Stromal cell of bone marrow (primary cell): ENCODE results near the gene ZNF821.
"Not testable (repeated sequence)": the region's sequence is repeated elsewhere in the genome, so short reads cannot be mapped to it uniquely, and the experiment has no call there.

Experiments
- DNase-seq: peaks from one replicate; pipeline ENCODE4 v3.0.0-alpha.2; 2012; ENCODE audit warnings: low read depth

The ZNF821 gene

DNA sequence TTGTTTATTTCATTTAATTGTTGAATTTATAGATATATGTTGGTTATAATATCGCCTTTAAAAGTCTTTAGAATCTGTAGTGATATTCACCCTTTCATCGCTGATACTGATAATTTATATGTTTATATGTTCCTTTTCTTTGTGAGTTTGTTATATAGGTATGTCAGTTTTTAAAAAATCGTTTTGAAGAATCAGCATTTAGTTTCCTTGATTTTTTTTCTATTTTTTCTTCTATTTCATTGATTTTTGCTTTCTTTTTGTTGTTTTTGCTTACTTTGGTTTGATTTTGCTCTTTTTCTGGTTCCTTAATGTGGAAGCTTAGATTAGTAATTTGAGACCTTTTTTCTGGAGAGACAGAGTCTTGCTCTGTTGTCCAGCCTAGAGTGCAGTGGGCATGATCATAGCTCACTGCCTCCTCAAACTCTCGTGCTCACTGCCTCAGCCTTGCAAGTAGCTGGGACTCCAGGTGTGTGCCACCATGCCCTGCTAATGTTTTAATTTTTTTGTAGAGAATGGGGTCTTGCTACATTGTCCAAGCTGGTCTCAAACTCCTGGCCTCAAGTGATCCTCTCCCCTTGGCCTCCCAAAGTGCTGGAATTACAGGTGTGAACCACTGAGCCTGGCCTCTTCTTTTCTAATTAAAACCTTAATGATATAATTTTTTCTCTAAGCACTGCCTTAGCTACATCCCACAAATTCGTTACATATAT, 18.8 kb upstream of the ZNF821 start:
- DNase-seq, result no peak

DNA sequence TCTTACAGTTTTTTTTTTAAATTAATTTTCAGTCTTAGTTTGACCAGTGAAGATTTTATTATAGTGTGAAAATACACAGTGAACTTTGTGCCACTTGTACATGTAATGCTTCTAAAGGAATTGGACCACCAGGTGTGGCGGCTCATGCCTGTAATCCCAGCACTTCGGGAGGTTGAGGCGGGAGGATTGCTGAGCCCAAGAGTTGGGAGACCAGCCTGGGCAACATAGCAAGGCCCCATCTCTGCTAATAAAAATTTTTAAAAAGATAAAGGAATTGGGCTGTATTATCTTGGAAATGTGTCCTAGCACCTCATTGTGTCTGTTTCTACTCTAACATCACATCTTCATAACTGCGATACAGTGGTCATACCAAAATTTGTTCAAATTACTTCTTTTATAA, 15.2 kb upstream of the ZNF821 start:
- DNase-seq, result no peak

DNA sequence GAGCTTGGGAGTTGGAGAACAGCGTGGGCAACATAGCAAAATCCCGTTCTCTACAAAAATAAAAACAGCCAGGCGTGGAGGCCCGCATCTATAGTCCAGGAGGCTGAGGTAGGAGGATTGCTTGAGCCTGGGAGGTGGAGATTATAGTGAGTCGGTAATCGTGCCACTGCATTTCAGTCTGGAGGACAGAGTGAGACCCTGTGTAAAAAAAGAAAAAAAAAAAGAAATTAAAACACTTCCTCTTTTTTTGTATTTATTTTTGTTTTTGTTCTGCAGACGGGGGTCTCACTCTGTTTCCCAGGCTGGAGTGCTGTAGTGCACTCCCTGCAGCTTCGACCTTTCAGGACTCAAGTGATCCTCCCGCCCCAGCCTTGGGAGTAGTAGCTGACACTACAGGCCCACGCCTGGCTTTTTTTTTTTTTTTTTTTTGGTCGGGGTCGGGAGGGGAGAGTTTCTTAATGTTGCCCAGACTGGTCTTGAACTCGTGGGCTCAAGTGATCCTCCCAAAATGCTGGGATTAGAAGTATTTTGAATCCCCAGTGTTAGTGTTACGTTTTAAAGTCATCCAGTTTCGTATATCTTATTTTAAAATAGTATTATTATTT, 12.9 kb upstream of the ZNF821 start:
- DNase-seq, result no peak

DNA sequence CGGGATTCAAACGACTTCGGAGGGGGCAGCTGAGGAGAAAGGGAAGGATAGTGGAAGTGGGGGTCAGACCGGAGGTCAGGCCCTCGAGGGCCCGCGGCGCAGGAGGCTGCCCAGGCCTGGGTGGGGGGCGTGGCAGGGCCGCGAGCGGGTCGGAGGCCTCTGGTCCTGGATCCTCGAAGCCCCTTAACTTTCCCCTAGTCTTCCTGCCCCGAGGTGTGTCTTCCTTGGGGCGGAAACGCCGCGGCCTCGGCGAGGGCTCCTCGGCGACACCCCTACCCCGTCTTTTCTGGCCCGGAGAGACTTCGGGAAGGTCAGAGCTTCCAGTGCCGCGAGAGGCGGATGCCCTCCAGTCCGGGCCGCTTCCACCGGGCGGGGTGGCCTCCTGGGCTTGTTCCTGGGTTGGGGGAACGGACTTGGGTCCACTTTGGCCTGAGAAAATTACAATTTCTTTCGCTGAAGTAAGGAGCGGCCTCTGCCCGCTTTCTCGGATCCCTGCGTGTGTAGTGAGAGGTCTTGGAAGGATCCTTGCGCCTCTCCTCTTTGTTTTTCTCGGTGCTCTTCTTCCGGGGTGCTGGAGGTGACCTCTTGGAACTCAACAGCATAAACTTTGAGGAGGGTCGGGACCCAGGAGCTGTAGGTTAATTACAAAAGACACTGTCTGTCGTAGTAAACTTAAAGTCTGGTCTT, 11.8 kb upstream of the ZNF821 start:
- DNase-seq, result no peak

DNA sequence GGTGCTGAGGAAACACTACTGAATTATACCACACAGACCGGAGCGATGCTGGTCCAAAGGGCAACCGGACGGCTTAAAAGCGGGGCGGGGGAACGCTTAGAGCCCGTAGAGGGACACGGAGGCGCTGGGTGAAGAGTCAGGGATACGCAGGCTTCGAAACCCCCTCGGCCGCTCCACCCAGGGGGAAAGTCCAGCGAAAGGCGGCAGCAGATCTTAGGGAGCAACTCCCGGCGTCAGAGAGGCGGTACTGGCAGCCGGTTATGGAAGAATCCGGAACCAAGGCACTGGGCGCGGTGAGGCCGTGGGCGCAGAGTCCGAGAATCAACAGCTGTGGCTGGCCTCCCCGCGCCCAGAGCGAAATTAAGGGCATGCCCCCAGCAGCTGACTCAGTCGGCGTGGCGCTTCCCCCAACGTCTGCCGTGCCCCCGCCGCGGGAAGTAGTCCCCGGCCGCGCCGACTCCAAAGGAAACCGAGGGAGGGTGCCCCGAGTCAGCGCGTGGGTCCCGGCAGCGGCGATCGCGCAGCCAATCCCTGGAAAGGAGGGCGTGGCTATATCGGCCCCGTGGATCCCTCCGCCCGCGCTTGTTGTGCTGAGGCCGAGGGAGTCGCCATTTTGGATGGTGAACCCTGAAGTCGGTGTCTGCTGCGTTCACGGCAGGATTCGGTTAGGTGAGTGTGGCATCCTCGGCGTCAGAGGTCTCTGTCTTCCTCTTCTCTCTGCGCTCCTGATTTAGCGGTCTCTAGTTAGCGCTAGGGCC, 11.1 kb upstream of the ZNF821 start, which contains the start of gene IST1:
Gene IST1, plus strand, starts transcription at position 611 of the 758 bp plus-strand sequence. CDS start 20,110 bp downstream, outside the sequence.
- peak; percentile 97 for DNase-seq

DNA sequence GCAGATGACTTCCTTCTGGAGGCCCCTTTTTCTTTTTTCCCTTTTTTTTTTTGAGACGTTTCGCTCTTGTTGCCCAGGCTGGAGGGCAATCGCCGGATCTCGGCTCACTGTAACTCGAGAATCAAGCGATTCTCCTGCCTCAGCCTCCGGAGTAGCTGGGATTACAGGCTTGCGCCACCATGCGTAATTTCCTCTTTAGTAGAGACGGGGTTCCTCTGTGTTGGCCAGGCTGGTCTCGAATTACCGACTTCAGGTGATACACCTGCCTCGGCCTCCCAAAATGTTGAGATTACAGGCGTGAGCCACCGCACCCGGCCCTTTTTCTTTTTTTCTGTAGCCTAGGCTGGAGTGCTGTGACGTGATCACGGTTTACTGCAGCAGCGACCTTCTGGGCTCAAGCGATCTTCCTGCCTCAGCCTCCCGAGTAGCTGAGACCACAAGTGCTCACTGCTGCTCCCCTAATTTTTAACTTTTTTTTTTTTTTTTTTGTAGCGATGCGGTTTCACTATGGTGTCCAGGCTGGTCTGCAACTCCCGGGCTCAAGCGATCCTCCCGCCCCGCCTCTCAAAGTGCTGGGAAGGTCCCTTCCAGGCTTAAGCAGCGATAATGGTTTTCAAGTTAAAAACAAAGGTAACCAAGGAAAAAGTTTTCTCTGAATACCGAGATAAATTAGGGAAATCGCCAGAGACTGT, 10.4 kb upstream of the ZNF821 start:
- peak; percentile 39 for DNase-seq

DNA sequence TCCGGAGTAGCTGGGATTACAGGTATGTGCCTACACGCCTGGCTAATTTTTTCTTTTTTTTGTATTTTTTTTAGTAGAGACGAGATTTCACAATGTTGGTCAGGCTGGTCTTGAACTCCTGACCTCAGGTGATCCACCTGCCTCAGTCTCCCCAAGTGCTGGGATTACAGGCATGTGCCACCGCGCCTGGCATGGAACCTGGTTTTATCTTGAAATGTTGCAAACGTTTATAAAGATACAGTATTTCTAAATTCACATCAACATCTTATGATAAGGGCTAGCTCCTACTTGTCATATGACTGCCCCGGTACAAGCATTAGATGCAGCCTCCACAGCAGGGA, 9.9 kb upstream of the ZNF821 start:
- DNase-seq, result no peak

DNA sequence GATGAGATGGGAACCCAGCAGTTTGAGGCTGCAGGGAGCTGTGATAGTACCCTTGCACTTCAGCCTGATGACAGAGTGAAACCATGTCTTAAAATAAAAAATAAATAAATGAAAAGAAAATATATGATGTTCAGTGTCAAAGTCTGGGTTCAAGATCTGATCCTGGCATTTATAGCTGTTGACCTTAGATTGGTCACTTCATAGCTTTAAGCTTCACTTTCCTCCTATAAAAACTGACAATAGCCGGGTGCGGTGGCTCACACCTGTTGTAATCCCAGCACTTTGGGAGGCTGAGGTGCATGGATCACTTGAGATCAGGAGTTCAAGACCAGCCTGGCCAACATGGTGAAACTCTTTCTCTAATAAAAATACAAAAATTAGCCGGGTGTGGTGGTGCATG, 5.2 kb upstream of the ZNF821 start:
- no peak for DNase-seq

DNA sequence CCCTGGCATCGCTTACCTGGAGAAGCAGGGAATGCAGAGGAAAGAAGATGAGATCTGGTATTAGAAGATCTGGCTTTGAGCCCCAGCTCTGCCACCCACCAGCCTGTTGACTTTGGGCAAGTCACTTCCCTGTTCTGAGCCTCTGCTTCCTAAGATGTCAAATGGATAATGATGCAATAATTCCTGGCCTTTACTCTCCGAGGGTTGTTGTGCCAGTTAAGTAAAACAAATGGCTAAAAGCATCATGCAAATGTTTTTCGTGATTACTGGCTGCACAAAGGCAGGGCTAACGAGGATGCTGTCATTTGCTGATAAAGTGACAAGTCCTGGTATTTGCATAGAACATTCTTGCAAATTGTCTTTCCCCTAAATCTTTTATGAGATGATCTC, 1.3 kb upstream of the ZNF821 start:
- no peak for DNase-seq

DNA sequence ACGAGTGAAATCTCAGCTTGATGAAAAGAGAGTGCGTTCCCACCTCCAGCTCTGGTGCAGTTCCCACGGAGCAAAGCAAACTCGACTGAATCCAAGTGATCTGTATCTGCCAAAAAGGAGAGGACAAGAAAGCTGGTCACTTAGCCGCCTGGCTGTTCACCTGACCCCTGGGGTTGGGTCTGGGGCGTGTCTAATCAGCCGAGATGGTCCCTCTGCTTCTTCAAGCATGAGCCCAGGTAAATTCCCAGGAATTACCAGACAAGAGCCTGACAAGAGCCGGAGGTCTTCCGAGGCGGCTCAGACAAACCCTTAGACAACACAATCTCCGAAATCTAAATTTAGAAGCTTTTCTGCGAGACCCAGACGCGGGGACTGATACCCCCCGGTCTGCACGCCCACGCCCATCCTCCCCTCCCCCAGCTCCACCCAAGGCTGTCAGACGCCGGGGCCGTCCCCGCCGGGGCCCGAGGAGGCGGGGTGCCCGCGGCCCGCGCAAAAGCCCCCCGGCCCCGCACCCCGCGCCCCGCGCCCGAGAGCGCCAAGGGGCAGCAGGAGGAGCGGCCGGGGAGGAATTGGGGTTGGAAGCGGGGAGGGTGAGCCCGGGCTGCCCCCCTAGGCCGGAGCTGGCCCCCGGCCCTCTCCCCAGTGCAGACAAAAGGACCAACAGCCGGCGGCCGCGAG, 674 bp downstream of the ZNF821 start:
- DNase-seq, result no peak

DNA sequence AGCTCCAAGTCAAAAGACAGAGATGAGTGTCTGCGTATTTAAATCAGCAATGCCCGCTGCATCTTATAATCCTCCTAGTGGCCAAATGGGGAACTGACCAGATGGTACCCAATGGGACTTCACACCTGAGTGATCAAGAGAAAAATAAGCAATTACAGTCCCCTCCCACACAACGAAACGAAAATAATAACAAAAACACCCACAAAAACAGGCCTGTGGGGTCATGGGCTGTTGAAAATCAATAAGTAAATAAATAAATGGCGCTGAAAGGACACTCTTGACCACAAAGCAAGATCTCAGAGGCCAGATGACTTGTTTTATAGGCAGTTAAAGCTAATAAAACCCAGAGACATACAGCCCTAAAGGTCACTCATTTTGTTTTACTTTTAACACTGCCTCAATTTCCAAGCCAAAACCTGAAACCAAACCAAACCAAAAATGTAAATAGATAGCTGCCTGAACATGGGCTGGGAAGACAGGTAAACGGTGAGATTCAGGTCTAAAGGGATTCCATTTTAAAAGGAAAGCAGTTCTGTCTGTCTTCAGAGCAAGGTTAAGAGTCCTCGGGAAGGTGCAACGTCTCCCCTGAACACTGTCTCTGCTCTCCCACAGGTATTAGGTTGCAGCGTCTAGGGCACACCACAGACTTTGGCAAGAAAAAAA, 1.3 kb downstream of the ZNF821 start:
- DNase-seq, result peak; percentile 53

DNA sequence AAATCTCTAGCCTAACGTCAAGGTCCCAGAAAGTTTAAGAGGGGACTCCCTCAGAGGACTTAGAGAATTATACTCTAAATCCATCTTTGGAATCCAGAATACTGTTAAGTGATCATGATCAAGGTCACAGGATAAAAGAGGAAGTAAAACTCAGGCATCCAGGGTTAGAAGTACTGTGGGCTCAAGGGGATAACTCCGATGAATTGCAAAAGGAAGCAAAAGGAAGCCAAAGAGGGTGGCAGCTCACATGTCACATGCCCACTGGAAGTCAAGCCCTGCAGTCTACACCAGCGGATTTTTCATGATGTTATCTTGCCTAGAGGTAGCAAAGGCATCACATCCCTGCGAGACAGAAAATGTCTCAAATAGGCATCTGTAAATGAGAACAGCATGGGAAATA, 3.8 kb downstream of the ZNF821 start:
- no peak for DNase-seq

DNA sequence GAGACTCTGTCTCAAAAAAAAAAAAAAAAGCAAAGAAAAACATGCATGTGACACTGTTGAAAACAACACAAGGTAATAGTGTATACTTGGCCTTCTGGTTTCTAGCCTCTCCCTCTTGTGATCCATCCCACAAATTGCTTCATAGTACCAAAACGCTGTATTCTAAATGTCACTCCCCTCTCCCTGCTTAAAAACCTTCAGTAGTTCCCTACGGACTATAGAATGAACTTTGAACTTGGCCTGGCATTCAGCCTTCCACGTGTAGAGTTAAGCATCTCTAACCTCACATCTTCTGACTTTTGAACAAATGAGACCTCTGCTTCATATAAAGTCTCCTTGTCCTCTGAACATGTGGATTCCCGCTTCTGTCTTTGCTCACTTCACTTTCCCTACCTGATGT, 5.1 kb downstream of the ZNF821 start:
- DNase-seq, result no peak

DNA sequence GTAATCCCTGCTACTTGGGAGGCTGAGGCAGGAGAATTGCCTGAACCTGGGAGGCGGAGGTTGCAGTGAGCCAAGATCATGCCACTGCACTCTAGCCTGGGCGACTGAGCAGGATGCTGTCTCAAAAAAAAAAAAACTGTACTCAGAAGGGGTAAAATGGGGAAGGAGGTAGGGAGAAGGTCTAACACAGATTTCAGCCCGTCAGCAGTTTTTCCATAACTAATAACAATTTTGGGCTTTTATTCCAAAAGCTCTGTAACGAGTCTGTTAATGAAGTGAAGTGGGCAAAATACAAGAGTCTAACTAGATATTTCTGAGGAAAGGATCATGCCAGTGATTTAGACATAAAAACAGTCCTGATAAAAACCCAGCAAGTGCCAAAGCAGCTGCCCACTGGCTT, 10.8 kb downstream of the ZNF821 start:
- no peak for DNase-seq

DNA sequence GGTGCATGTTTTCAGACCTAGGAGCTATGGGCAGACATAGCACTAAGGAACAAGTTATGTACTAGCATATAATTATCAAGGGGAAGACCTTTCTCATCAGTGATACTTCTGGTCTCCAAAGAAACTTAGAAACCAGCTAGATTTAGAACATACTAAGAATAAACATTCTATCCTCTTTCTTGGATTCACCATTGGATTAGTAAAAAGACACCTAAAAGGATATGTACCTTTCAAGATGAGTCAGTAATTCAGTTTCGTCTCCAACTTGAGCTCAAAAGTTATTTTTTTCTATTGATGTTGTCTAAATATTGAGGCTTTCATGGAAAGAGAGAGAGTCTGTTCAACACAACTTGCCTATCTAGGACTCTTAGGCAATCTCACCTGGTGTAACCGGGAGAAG, 13.2 kb downstream of the ZNF821 start:
- DNase-seq, result no peak

DNA sequence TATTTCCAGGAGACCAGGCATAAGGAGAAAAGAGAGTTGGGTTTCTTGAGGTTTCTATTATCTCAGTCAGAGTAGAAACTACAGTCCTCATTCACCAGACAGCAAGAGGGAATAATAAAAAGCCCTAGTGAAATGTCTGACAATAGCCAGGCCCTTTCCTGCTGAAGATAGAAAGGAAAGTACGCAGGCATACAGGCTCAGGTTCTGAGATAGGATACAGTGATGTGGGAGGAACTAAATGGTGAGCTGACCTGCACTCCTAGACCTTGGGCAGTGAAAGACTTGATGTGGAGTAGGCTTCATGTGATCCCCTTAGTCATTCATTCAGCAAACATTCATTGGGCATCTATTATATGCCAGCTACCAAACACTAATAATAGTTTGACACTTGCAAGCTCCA, 14.9 kb downstream of the ZNF821 start:
- DNase-seq, result no peak

DNA sequence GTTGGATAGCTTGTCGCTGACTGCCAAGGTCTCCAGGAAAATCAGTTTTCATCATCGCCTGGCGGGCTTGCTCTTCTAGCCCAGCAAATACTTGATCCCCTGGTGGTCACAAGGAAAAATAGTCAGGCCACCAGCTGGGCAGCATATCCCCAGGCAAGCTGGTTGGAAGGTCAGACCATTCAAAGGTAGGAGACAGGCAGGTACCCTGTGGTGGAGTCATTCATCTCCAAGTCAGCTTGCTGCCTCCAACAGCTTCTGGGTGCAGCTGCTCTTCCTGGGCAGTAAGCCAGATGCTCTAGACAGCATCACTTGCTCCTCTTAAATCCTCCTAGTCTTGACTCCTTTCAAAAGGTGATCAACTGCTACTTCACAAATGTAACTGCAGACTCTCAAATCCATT, 16.0 kb downstream of the ZNF821 start:
- DNase-seq, result no peak

DNA sequence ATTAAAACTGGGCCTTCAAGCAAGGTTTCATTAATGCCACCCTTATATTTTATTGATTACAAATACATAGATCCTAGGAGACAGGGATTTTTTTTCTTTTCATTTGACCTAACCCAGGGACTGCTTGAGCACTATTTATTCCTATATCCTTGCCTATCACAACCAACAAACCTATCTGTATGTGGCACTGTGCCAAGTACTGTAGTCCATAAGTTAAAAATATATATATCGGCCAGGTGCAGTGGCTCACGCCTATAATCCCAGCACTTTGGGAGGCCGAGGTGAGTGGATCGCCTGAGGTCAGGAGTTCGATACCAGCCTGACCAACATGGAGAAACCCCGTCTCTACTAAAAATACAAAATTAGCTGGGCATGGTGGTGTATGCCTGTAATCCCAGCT, 16.8 kb downstream of the ZNF821 start:
- not testable (repeated sequence) for DNase-seq

DNA sequence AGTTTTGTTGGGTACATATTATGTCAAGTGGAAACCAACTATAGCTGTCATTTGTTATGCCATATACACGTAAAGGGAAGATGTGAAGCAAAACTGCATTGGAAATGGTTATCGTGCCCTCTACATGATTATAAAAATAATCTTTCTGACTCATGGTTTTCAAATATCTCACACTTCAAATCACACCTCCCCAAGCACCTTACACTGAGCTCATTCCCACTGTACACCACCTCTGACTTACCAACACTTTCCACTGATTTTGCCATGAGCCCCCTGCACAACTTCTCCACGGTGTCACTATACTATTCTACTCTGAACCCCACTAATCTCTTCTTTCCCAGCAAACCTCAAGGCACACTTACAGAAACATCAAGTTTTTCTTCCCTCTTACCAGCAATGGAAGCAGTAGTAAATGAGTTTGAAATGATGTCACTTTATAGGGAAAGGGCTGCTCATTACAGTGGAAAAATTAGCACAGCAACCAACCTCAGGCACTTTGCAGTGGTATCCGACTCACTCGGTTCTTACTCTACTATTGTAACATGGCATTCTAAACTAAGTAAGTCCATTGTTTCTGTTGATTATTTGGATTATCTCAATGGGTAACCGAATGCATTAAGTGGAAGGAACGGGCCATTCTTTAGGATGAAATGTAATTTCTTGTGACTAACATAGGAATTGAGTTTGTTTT, 18.7 kb downstream of the ZNF821 start:
- no peak for DNase-seq

DNA sequence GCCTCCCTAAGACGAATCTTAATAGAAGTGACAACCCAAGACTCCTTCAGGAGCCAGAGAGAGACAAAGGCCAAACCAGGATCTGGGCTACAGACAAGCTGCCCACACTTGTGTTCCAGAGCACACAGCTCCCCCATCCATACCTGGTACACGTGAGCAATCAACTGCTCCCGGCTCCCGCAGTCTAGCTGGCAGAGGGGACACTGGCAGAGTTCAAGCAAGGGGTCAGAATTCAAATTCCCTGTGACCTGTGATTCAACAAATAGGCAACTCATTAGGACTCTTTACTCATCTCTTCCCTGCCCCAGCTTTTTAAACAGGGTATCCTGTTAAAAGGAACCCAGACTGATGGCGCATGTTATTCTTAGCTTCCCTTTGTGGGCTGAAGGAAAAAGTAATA, 20.0 kb downstream of the ZNF821 start:
- DNase-seq, result no peak
